Astrocyte of the cerebellum (primary cell): Measurements from ENCODE around the gene ZNF333.
"Not testable (repeated sequence)": the region's sequence is repeated elsewhere in the genome, so short reads cannot be mapped to it uniquely, and the experiment has no call there.

Experiments used
- DNase-seq: peaks from one replicate; pipeline ENCODE4 v3.0.0-alpha.2; 2011; ENCODE audit warnings: low read depth
- H3K4me3 ChIP-seq: 2 replicates; pipeline ENCODE4 v1.5.1; 2011; ENCODE audit warnings: mild to moderate bottlenecking, low read depth, low read length, moderate library complexity
- in situ Hi-C: cut with HindIII; loops from 2 replicates; pipeline ENCODE4 v1.10.0; 2017; ENCODE audit warnings: low sequenced_read_pairs
- TF ChIP-seq, protein P1 (sequence below): IDR thresholded peaks from 2 replicates; pipeline ENCODE4 v1.5.1; 2012; ENCODE audit warnings: low read length, low read depth, moderate library complexity, mild to moderate bottlenecking; ENCODE audit errors: missing control alignments

Gene ZNF333

DNA sequence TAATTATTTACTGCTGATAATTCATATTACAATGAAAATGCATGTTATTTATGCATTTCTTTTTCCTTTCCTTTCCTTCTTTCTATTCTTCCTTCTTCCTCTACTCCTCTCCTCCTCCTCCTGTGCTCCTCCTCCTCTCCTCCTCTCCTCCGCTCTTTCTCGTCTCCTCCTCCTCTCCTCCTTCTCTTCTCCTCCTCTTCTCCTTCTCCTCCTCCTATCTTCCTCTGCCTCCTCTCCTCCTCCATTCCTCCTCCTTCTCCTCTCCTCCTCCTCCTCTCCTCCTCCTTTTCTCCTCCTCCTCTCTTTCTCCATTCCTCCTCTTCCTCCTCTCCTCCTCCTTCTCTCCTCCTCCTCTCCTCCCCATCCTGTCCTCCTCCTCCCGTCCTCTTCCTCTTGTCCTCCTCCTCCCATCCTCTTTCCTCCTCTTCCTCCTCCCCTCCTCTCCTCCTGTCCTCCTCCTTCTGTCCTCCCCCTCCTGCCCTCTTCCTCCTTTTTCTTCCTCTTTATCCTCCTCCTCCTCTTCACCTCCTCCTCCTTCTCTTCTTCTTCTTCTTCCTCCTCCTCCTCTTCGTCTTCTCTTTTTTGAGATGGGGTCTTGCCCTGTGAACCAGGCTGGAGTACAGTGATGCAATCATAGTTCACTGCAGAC lies 73.8 kb downstream of the ZNF333 start:
- no peak for DNase-seq
- H3K4me3 ChIP-seq: no peak overlapping the region
- in situ Hi-C loops: no loop called here
- TF ChIP-seq, protein P1, sequence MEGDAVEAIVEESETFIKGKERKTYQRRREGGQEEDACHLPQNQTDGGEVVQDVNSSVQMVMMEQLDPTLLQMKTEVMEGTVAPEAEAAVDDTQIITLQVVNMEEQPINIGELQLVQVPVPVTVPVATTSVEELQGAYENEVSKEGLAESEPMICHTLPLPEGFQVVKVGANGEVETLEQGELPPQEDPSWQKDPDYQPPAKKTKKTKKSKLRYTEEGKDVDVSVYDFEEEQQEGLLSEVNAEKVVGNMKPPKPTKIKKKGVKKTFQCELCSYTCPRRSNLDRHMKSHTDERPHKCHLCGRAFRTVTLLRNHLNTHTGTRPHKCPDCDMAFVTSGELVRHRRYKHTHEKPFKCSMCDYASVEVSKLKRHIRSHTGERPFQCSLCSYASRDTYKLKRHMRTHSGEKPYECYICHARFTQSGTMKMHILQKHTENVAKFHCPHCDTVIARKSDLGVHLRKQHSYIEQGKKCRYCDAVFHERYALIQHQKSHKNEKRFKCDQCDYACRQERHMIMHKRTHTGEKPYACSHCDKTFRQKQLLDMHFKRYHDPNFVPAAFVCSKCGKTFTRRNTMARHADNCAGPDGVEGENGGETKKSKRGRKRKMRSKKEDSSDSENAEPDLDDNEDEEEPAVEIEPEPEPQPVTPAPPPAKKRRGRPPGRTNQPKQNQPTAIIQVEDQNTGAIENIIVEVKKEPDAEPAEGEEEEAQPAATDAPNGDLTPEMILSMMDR: no peak

DNA sequence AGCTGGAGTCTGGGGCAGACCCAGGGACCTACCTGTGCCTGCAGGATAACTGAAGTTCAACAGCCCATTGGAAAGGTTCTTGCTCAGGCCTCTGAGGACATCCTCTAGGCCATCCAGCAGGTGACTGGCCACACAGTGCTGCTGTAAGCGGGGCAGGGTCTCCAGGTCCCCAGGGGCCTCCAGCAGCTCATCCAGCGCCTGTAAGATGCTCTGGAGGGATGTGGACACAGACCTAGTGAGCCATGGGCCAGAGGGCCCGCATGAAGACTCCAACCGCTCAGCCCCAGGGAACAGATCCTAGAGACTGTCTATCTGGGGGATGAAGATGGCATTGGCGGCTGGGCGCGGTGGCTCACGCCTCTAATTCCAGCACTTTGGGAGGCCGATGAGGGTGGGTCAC lies 74.6 kb downstream of the ZNF333 start:
- no peak for DNase-seq
- TF ChIP-seq, protein P1: no peak
- in situ Hi-C loops: no loop called here
- H3K4me3 ChIP-seq: no peak overlapping the region

DNA sequence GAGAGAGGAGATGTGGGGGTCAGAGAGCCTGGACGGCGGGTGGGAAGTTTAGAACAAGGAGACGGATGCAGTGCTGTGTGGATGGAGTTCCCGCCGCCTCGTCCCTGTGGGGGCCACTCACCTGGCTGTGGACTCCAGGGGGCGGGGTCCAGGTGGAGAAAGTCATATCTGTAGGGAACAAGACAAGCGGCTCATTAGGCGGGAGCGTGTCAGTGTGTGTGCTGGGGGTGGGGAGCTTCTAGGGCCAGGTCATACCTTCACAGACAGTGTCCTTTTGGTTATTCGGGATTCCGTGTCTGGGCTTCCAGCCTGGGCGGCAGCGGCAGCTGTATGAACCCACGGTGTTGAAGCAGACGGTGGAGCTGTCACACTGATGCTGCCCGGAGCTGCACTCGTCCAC lies 75.6 kb downstream of the ZNF333 start:
- DNase-seq, H3K4me3 ChIP-seq, in situ Hi-C loops: not testable (repeated sequence)

GRCh38 chr19:14765841-14766240 lies 76.0 kb downstream of the ZNF333 start:
- H3K4me3 ChIP-seq, in situ Hi-C loops, DNase-seq: not testable (repeated sequence)

- DNase-seq: no peak
- TF ChIP-seq, protein P1: no peak
- in situ Hi-C loops: no loop called here
- H3K4me3 ChIP-seq: no peak overlapping the region
These were observed 77.7 kb downstream of the ZNF333 start for GRCh38 chr19:14767466-14767971.

GRCh38 chr19:14768001-14768400 lies 78.2 kb downstream of the ZNF333 start:
- no peak overlapping the region for H3K4me3 ChIP-seq
- in situ Hi-C loops: no loop called here
- TF ChIP-seq, protein P1: no peak
- no peak for DNase-seq

DNA sequence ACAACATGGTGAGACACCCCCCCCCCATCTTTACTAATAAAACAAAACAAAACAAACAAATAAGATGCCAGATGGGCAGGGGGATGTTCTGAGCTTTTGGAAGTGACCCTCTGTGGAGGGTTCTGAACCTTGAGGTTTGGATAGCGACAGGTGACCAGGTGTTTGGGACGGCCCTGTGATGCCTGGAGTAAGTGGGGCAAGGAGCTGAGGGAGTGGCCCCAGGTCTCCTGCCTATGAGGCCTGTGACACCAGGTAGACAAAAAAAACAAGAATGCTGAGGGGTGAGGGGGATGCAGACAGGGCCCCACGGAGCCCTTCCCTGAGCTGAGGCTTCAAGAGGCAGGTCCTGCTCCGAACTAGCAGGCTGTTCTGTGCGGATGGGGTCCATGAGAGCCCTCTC lies 79.4 kb downstream of the ZNF333 start:
- in situ Hi-C loops: no loop called here
- TF ChIP-seq, protein P1: no peak
- no peak overlapping the region for H3K4me3 ChIP-seq
- no peak for DNase-seq
